Measurements from ENCODE around the gene SLC4A1AP.

SLC4A1AP gene

GRCh38 chr2:27713201-27713600 lies 49.5 kb downstream of the SLC4A1AP start:
- no peak for TF ChIP-seq POLR2AphosphoS5 (IDR thresholded peaks at IDR 0.05; ENCODE audit: low read depth, low read length)
- no peak for TF ChIP-seq FOXP2 (optimal IDR thresholded peaks at IDR 0.05; ENCODE audit: borderline replicate concordance, extremely low read depth, extremely low read length, insufficient read depth)
- TF ChIP-seq, protein P1, sequence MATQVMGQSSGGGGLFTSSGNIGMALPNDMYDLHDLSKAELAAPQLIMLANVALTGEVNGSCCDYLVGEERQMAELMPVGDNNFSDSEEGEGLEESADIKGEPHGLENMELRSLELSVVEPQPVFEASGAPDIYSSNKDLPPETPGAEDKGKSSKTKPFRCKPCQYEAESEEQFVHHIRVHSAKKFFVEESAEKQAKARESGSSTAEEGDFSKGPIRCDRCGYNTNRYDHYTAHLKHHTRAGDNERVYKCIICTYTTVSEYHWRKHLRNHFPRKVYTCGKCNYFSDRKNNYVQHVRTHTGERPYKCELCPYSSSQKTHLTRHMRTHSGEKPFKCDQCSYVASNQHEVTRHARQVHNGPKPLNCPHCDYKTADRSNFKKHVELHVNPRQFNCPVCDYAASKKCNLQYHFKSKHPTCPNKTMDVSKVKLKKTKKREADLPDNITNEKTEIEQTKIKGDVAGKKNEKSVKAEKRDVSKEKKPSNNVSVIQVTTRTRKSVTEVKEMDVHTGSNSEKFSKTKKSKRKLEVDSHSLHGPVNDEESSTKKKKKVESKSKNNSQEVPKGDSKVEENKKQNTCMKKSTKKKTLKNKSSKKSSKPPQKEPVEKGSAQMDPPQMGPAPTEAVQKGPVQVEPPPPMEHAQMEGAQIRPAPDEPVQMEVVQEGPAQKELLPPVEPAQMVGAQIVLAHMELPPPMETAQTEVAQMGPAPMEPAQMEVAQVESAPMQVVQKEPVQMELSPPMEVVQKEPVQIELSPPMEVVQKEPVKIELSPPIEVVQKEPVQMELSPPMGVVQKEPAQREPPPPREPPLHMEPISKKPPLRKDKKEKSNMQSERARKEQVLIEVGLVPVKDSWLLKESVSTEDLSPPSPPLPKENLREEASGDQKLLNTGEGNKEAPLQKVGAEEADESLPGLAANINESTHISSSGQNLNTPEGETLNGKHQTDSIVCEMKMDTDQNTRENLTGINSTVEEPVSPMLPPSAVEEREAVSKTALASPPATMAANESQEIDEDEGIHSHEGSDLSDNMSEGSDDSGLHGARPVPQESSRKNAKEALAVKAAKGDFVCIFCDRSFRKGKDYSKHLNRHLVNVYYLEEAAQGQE (IDR thresholded peaks at IDR 0.05; ENCODE audit: insufficient read depth in 1 of 2, low read depth in 2 of 2, low read length in 2 of 2) = no peak
- TF ChIP-seq SIN3A (IDR thresholded peaks at IDR 0.05; ENCODE audit: borderline replicate concordance, insufficient read depth, low read length) = no peak
- TF ChIP-seq TAF1 (IDR thresholded peaks at IDR 0.05; ENCODE audit: borderline replicate concordance, insufficient read depth, low read length) = no peak

GRCh38 chr2:27714053-27714452 lies 50.4 kb downstream of the SLC4A1AP start:
- TF ChIP-seq SIN3A (IDR thresholded peaks at IDR 0.05; ENCODE audit: borderline replicate concordance, insufficient read depth, low read length) = no peak
- TF ChIP-seq TAF1 (IDR thresholded peaks at IDR 0.05; ENCODE audit: borderline replicate concordance, insufficient read depth, low read length) = no peak
- TF ChIP-seq POLR2AphosphoS5 (IDR thresholded peaks at IDR 0.05; ENCODE audit: low read depth, low read length) = no peak
- no peak for TF ChIP-seq FOXP2 (optimal IDR thresholded peaks at IDR 0.05; ENCODE audit: borderline replicate concordance, extremely low read depth, extremely low read length, insufficient read depth)
- TF ChIP-seq, protein P1 (IDR thresholded peaks at IDR 0.05; ENCODE audit: insufficient read depth in 1 of 2, low read depth in 2 of 2, low read length in 2 of 2) = no peak

DNA sequence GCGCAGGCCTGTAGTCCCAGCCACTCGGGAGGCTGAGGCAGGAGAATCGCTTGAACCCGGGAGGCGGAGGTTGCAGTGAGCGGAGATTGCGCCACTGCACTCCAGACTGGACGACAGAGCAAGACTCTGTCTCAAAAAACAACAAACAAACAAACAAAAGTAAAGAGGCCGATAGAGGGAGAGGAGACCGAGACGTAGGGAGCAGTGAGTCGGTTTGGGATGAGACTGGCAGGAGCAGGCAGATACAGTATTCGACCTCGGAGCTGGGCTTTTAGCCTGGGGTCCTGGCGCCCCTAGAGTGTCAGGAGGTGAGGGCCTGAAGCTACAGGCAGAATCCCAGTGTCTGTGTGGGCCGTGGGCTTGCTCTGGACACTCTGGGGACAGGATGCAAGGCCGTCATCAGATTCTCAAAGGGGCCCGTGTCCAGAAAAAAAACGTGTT lies 51.2 kb downstream of the SLC4A1AP start:
- TF ChIP-seq SIN3A (IDR thresholded peaks at IDR 0.05; ENCODE audit: borderline replicate concordance, insufficient read depth, low read length) (no peak), FOXP2 (optimal IDR thresholded peaks at IDR 0.05; ENCODE audit: borderline replicate concordance, extremely low read depth, extremely low read length, insufficient read depth) (no peak), POLR2AphosphoS5 (IDR thresholded peaks at IDR 0.05; ENCODE audit: low read depth, low read length) (no peak), TAF1 (IDR thresholded peaks at IDR 0.05; ENCODE audit: borderline replicate concordance, insufficient read depth, low read length) (no peak)
- TF ChIP-seq, protein P1 (IDR thresholded peaks at IDR 0.05; ENCODE audit: insufficient read depth in 1 of 2, low read depth in 2 of 2, low read length in 2 of 2) = no peak

- TF ChIP-seq SIN3A (IDR thresholded peaks at IDR 0.05; ENCODE audit: borderline replicate concordance, insufficient read depth, low read length) (no peak), FOXP2 (optimal IDR thresholded peaks at IDR 0.05; ENCODE audit: borderline replicate concordance, extremely low read depth, extremely low read length, insufficient read depth) (peak; percentile 17)
Measured at GRCh38 chr2:27715318-27716210, 51.9 kb downstream of the SLC4A1AP start.

DNA sequence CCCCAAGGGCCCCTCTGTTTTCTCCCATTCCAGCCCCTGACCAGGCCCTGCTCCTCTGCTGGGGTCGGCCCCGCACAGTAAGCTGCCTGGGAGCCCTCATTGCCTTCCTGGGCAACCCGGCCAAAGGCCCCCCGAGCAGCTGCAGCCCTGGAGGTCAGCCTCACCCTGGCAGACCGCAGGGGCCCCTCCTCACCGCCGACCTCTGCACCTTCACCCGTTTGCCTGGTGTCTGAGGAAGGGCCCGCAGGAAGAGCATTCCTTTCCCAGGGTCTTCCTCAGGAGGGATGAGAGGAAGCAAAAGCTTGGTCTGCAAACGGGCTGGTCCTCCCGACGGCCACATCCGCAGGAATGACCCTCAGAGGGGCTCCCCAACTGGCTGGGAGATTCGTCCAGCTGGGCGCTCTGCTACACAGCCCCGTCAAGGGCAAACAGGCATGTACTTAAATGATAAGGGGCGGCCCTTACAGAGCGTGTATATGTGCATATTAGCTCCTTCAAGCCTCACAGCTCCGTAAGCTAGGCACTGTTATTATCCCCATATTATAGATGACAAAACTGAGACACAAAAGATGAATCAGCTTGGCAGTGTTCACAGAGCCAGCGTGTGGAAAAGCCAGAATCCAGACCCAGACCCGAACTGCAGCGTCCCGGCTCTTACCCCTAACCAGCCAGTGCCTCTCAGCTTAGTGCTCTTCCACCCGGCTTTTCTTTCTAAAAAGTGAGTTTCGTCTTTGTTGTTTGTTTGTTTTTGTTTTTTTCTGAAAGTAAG lies 52.8 kb downstream of the SLC4A1AP start:
- no peak for TF ChIP-seq SIN3A (IDR thresholded peaks at IDR 0.05; ENCODE audit: borderline replicate concordance, insufficient read depth, low read length)
- no peak for TF ChIP-seq POLR2AphosphoS5 (IDR thresholded peaks at IDR 0.05; ENCODE audit: low read depth, low read length)
- no peak for TF ChIP-seq FOXP2 (optimal IDR thresholded peaks at IDR 0.05; ENCODE audit: borderline replicate concordance, extremely low read depth, extremely low read length, insufficient read depth)
- TF ChIP-seq TAF1 (IDR thresholded peaks at IDR 0.05; ENCODE audit: borderline replicate concordance, insufficient read depth, low read length) = no peak
- TF ChIP-seq, protein P1 (IDR thresholded peaks at IDR 0.05; ENCODE audit: insufficient read depth in 1 of 2, low read depth in 2 of 2, low read length in 2 of 2) = no peak
